Adipose tissue (tissue), 3 donors: ENCODE data around the gene PRKD2. TPM values are rescaled to one million over a fixed set of nuclear protein-coding genes. Genes with fewer than 3 reads are reported as not detected.

Experiments used
- H3K27ac ChIP-seq: one replicate; pipeline ENCODE4 v1.5.1; 2013; ENCODE audit warnings: low read depth, low read length
- WGBS, 3 donors: extraction: QIAGEN DNeasy Blood & Tissue Kit; methylation state at CpG; one replicate each; pipeline ENCODE4 v1.1.7; 2013; 5-methylcytosine and 5-hydroxymethylcytosine counted together
- polyA plus RNA-seq, 3 donors: library from polyadenylated mRNA; stranded (reverse); fragments of 200-250 nt; gene quantifications; one replicate each; pipeline ENCODE4 v1.2.3, GENCODE V29; 2013
- donor health status: healthy with polysubstance abuse.
- donor health status: Bipolar disorder and iron deficiency.
- donor health status: healthy.

Gene PRKD2
- polyA plus RNA-seq, 3 donors: 20.4 to 41.5 (median 26.7) TPM

GRCh38 chr19:46745030-46745429 is 28.1 kb upstream of the PRKD2 start:
- no peak overlapping the region for H3K27ac ChIP-seq
- WGBS, 3 donors: 19 to 23% (median 20%) methylated on average over 8 of the region's 8 CpGs

- H3K27ac ChIP-seq: no peak overlapping the region
- WGBS, 3 donors: 74 to 83% (median 75%) methylated on average over 12 of the region's 12 CpGs
These were observed 27.2 kb upstream of the PRKD2 start for GRCh38 chr19:46744005-46744691.

GRCh38 chr19:46742926-46743480 is 26.1 kb upstream of the PRKD2 start:
- 63 to 65% (median 64%) methylated on average over 4 of the region's 4 CpGs for WGBS, 3 donors
- H3K27ac ChIP-seq: no peak overlapping the region

- 83 to 84% (median 84%) methylated on average over 17 of the region's 17 CpGs for WGBS, 3 donors
- H3K27ac ChIP-seq: no peak overlapping the region
These were observed 24.5 kb upstream of the PRKD2 start for GRCh38 chr19:46741447-46741846.

GRCh38 chr19:46739290-46739771 is 22.4 kb upstream of the PRKD2 start:
- no peak overlapping the region for H3K27ac ChIP-seq
- 60 to 73% (median 65%) methylated on average over 14 of the region's 14 CpGs for WGBS, 3 donors

- no peak overlapping the region for H3K27ac ChIP-seq
- 79 to 80% (median 79%) methylated on average over 19 of the region's 19 CpGs for WGBS, 3 donors
These were observed 20.9 kb upstream of the PRKD2 start for GRCh38 chr19:46737761-46738171.

GRCh38 chr19:46737298-46737654 is 20.4 kb upstream of the PRKD2 start:
- WGBS, 3 donors: 52 to 67% (median 63%) methylated on average over 7 of the region's 7 CpGs

GRCh38 chr19:46736531-46737297 is 19.8 kb upstream of the PRKD2 start:
- H3K27ac ChIP-seq: no peak overlapping the region
- WGBS, 3 donors: 50 to 58% (median 51%) methylated on average over 21 to 22 of the region's 22 CpGs

More at GRCh38 chr19:46737298-46737654, 20.4 kb upstream of the PRKD2 start:
- H3K27ac ChIP-seq: no peak overlapping the region

- no peak overlapping the region for H3K27ac ChIP-seq
- 61 to 89% (median 71%) methylated on average over 11 of the region's 11 CpGs for WGBS, 3 donors
These were observed 16.9 kb upstream of the PRKD2 start for GRCh38 chr19:46733690-46734292.

- H3K27ac ChIP-seq: no peak overlapping the region
- 78 to 86% (median 79%) methylated on average over 23 of the region's 23 CpGs for WGBS, 3 donors
These were observed 16.2 kb upstream of the PRKD2 start for GRCh38 chr19:46732966-46733689.

- H3K27ac ChIP-seq: no peak overlapping the region
- 86 to 89% (median 88%) methylated on average over 28 of the region's 28 CpGs for WGBS, 3 donors
These were observed 15.4 kb upstream of the PRKD2 start for GRCh38 chr19:46732172-46732938.

GRCh38 chr19:46731584-46731983 is 14.7 kb upstream of the PRKD2 start:
- WGBS, 3 donors: 54 to 79% (median 60%) methylated on average over 14 of the region's 14 CpGs
- no peak overlapping the region for H3K27ac ChIP-seq

- 35 to 71% (median 53%) methylated on average over 14 of the region's 14 CpGs for WGBS, 3 donors
- no peak overlapping the region for H3K27ac ChIP-seq
These were observed 14.1 kb upstream of the PRKD2 start for GRCh38 chr19:46731007-46731501.

- no peak overlapping the region for H3K27ac ChIP-seq
- WGBS, 3 donors: 91 to 95% (median 95%) methylated on average over 14 of the region's 14 CpGs
These were observed 13.7 kb upstream of the PRKD2 start for GRCh38 chr19:46730595-46730994.

- WGBS, 3 donors: 89 to 94% (median 92%) methylated on average over 8 to 9 of the region's 9 CpGs
- no peak overlapping the region for H3K27ac ChIP-seq
These were observed 13.3 kb upstream of the PRKD2 start for GRCh38 chr19:46730187-46730586.

GRCh38 chr19:46729696-46730095 is 12.8 kb upstream of the PRKD2 start:
- 81 to 87% (median 86%) methylated on average over 7 of the region's 7 CpGs for WGBS, 3 donors
- H3K27ac ChIP-seq: no peak overlapping the region

GRCh38 chr19:46728693-46729339 is 11.9 kb upstream of the PRKD2 start:
- H3K27ac ChIP-seq: no peak overlapping the region
- 33 to 43% (median 42%) methylated on average over 20 of the region's 20 CpGs for WGBS, 3 donors
